Calu3 (cell line): ENCODE results near the gene RAVER1. TPM values are rescaled to one million over a fixed set of nuclear protein-coding genes. Genes with fewer than 3 reads are reported as not detected.

Experiments used
- BruUV-seq: library from RNA; stranded (reverse); fragments of 400-500 nt; replicated peaks from 2 replicates; lab custom pipeline; 2021; lab: Mats Ljungman, UMichigan
- CTCF ChIA-PET: fragments of 300-600 bp; sonication (Branson Sonifier 250); formaldehyde crosslinking; loops from one replicate; lab custom pipeline; 2022; ENCODE audit warnings: antibody characterized with exemption; lab: Charles Lee
- DNase-seq: peaks from one replicate; pipeline ENCODE4 v3.0.0; 2022
- H3K27ac Mint-ChIP-seq: one replicate; pipeline ENCODE4 v1.8.0; 2022; ENCODE audit warnings: mixed read lengths; ENCODE audit not compliant: unreplicated experiment
- H3K27me3 Mint-ChIP-seq: one replicate; pipeline ENCODE4 v1.8.0; 2022; ENCODE audit warnings: mixed read lengths; ENCODE audit not compliant: unreplicated experiment
- H3K36me3 Mint-ChIP-seq: one replicate; pipeline ENCODE4 v1.8.0; 2022; ENCODE audit warnings: mild to moderate bottlenecking, moderate library complexity, mixed read lengths; ENCODE audit not compliant: insufficient read depth, unreplicated experiment
- H3K4me1 Mint-ChIP-seq: one replicate; pipeline ENCODE4 v1.8.0; 2022; ENCODE audit warnings: mild to moderate bottlenecking, low read depth, mixed read lengths; ENCODE audit not compliant: unreplicated experiment
- H3K4me3 Mint-ChIP-seq: one replicate; pipeline ENCODE4 v1.8.0; 2022; ENCODE audit warnings: mild to moderate bottlenecking, low read depth, moderate library complexity, mixed read lengths; ENCODE audit not compliant: unreplicated experiment
- H3K9me3 Mint-ChIP-seq: one replicate; pipeline ENCODE4 v1.8.0; 2022; ENCODE audit warnings: low read depth, mixed read lengths; ENCODE audit not compliant: unreplicated experiment
- CTCF ChIP-seq: fragments of 200-600 bp; IDR thresholded peaks from one replicate; pipeline ENCODE4 v1.8.0; 2022; ENCODE audit warnings: antibody characterized with exemption; ENCODE audit not compliant: unreplicated experiment
- intact Hi-C: fragments of 100-400 bp; cut with micrococcal nuclease; formaldehyde crosslinking; loops from one replicate; pipeline ENCODE4 v1.10.0; 2022; ENCODE audit not compliant: unreplicated experiment
- total RNA-seq: library from RNA; stranded (reverse); gene quantifications from 2 replicates; pipeline ENCODE4 v1.2.3, GENCODE V29; 2022

The RAVER1 gene
- total RNA-seq, 1 experiment from 2014 or later, result 43.2 TPM

DNA sequence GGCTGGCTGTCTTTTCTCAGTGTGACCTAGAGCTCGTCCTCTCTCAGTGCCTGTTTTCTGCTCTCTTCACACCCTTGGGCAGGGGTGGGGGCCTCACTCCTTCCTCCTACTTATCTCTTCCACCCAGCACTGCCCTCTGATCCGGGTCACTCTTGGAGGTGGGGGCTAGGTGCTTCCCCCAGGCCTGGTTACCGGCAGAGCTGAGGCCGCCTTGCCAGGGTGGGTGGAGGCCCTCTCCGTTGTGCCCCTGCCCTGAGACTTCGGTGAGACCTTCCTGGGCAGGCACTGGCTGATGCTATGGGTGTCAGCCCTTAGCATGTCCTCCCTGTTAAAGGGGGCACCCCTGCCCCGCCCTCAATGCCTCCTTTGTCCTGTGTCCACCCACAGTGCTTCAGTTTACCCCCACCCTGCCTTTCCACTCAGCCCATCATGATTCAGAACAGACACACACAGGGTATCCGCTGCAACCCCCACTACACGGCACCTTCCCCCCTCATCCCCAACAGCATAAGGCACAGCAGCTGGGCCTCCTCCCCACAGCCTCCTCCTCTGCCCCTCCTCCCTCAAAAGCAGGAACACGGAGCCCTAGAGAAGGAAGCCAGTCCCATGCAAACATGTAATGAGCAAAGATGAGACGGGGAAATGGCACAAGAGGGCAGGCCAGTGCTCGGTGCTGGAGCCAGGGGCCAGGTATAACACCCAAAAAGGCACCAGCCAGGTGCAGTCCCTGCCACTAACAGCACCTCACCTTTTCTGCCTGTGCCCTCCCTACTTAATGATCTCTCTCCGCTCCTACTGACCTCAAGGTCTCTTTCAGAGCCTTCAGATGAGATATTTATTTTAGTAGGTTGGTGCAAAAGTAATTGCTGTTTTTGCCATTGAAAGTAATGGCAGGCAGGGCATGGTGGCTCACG lies 33.5 kb downstream of the RAVER1 start:
- Mint-ChIP-seq H3K4me3 (no peak overlapping the region), H3K9me3 (no peaks in the 10 kb centered on the region), H3K27ac (no peak overlapping the region), H3K27me3 (no peaks in the 10 kb centered on the region), H3K4me1 (no peaks in the 10 kb centered on the region), H3K36me3 (peaks cover 7% of the 10 kb centered on the region)
- no peak for TF ChIP-seq CTCF
- no TSS peak for BruUV-seq
- intact Hi-C loops, result no loop called here
- no peak for DNase-seq
- CTCF ChIA-PET, result interaction anchor here (1.0 kb wide), 1 partner anchor 11 kb away, joined by 3 read pairs; the partner anchor contains the start of gene ICAM5

GRCh38 chr19:10295847-10296591 lies 37.3 kb downstream of the RAVER1 start:
- Mint-ChIP-seq H3K36me3 (peaks cover 26% of the 10 kb centered on the region), H3K9me3 (no peaks in the 10 kb centered on the region), H3K4me1 (no peaks in the 10 kb centered on the region), H3K27me3 (peaks cover 16% of the 10 kb centered on the region), H3K4me3 (peak overlapping the region; percentile 62), H3K27ac (no peak overlapping the region)
- intact Hi-C loops, result no loop called here
- DNase-seq, result no peak
- no TSS peak for BruUV-seq
- CTCF ChIA-PET, result interaction anchor here (0.7 kb wide), 1 partner anchor 25 kb away, joined by 5 read pairs; the partner anchor contains the start of gene ICAM1
- TF ChIP-seq CTCF, result no peak

DNA sequence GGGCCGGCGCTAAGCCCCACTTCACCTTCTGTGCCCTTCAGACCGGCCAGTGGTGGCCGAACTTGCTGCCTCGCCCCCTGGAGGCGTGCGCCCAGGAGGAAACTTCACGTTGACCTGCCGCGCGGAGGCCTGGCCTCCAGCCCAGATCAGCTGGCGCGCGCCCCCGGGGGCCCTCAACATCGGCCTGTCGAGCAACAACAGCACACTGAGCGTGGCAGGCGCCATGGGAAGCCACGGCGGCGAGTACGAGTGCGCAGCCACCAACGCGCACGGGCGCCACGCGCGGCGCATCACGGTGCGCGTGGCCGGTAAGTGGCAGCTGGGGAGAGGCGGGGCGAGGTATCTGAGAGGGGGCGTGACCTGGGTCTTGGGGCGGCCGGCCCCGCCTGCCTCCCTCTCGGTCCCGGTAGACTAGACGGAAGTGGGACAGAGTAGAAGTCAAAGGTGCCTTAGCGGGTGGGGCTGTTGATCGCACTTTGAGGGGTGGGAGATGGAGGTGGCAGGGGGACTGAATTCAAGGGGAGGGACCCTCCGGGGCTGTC lies 38.0 kb downstream of the RAVER1 start:
- Mint-ChIP-seq H3K27me3 (peaks cover 22% of the 10 kb centered on the region), H3K4me3 (peak overlapping the region; percentile 62), H3K27ac (no peak overlapping the region), H3K9me3 (no peaks in the 10 kb centered on the region), H3K4me1 (peaks cover 4% of the 10 kb centered on the region), H3K36me3 (peaks cover 28% of the 10 kb centered on the region)
- no peak for TF ChIP-seq CTCF
- intact Hi-C loops, result no loop called here
- no TSS peak for BruUV-seq
- CTCF ChIA-PET, result interaction anchor here (0.7 kb wide), 1 partner anchor 25 kb away, joined by 5 read pairs; the partner anchor contains the start of gene ICAM1
- DNase-seq, result peak; percentile 49

- no peak for DNase-seq
- H3K4me3 Mint-ChIP-seq, result no peak overlapping the region
- H3K9me3 Mint-ChIP-seq, result no peaks in the 10 kb centered on the region
- intact Hi-C loops, result no loop called here
- no TSS peak for BruUV-seq
- H3K4me1 Mint-ChIP-seq, result peaks cover 8% of the 10 kb centered on the region
- CTCF ChIA-PET, result no interaction called here
- H3K27ac Mint-ChIP-seq, result no peak overlapping the region
- no peak for TF ChIP-seq CTCF
- peaks cover 33% of the 10 kb centered on the region for H3K36me3 Mint-ChIP-seq
- H3K27me3 Mint-ChIP-seq, result peaks cover 30% of the 10 kb centered on the region
These were observed 39.0 kb downstream of the RAVER1 start for GRCh38 chr19:10294368-10294697.
